HG03045 (cell line): ENCODE results near the gene OMG.
"Not testable (repeated sequence)": the region's sequence is repeated elsewhere in the genome, so short reads cannot be mapped to it uniquely, and the experiment has no call there.

Source experiments
- ATAC-seq: cut with Tn5 transposase; IDR thresholded peaks from one replicate; pipeline ENCODE4 v1.9.1; 2021; ENCODE audit warnings: mild to moderate bottlenecking, moderate library complexity; ENCODE audit not compliant: unreplicated experiment

Gene OMG

GRCh38 chr17:31308372-31309334 is 11.6 kb upstream of the OMG start:
- no peak for ATAC-seq

DNA sequence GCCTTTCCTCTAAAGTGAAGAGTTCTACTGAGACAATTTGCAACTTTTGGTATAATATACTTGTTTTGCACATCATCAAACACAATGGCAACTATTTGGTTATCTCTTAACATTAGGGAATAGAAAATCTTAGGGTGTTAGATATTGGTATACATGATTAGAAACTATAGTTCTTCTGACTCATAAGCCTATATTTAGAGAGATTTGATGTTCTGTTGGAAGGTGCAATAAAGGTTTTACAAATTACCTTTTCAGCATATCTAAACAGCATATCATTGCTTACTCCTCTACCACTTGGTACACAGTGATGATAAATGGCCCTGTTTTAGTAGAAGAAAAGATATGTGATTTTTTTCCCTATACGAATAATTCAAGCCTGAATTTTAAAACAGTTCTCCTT is 10.6 kb upstream of the OMG start:
- ATAC-seq = no peak

- no peak for ATAC-seq
Observed at GRCh38 chr17:31299624-31300023, 2.6 kb upstream of the OMG start.

- ATAC-seq = no peak
Observed at GRCh38 chr17:31296142-31296541, 897 bp downstream of the OMG start.

DNA sequence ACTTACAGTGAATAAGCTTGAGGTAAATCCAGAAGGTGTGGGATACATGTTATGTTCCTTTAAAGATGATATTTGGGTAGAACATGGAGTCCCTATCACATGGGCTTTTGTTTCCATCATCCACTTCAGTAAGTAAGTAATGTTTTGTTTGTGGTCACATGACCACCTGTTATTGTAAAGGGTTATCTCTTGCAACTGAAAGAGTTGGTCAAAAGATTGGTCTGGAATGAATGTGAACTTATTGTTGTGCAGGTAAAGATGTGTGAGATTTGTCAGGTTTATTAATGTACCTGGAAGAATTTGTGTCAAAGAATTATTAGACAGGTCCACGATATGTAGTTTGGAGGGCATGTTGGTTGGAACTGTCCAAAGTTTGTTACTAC is 1.6 kb downstream of the OMG start:
- ATAC-seq = no peak

DNA sequence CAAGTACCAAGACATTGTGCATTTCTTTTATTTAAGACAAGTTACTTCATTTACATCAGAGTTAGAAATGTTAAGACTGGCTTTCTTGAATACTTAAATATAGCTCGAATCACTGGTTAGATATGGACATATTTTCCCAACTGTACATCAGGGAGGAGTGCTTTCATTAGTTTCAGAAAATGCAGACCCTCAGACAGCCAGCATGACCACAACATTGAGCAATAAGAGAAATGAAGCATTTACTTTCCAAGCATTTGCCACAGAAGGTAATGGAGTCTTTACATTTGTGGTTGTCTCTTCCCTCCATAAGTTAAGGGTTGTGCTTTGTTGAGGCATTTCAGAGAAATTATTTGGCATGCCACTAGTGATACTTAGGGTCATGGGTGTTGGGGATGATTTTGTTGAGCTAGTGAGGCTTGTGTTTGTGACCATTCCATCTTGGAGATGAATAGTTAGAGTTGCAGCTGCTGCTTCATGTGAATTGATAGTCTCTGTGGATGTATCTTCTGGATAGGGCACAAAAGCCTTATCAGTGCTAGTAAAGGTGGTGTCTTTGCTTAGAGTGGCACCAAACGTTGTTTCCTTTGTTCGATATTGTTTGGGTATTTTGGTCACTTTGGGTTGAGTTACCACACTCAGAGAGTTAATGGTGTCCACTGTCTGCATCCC is 2.1 kb downstream of the OMG start:
- ATAC-seq = no peak

DNA sequence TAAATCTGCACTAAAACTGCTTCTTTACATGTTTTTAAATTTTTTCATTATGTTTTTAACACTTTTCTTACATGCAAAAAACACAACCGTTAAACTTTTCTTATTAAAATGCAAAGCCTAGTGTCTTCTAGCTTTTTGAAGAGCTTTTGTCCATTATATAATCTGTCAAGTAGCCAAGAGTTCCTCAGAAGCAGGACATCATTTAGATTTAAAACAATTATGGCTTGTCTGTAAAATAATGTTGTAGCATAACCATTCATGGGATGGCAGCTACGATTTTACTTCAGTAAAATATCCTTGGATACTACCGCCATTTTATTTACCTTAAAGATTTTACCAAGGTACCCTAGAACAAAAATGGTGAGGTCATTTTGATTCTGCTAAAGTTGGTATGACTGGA is 2.8 kb downstream of the OMG start:
- ATAC-seq = no peak

DNA sequence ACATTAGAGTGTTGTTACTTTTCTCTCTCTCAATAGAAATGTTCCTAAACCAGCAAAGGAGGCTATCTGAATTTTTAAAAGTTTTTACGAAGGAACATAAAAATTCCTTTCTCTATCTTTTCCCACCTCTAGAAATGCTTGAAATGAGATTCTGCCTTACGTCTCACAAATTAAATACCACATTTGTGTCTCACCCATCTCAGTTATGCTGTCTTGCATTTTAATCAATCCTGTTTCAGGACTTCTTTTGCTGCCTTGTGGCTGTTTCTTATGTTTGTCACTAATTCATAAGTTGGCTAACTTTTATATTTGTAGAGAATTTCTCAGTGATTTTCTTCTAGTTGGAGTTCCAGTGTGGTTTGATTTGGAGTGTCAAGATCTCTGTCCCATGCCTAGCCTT is 3.5 kb downstream of the OMG start:
- no peak for ATAC-seq

- no peak for ATAC-seq
Observed at GRCh38 chr17:31291820-31292219, 5.2 kb downstream of the OMG start.

- no peak for ATAC-seq
Observed at GRCh38 chr17:31289790-31290189, 7.2 kb downstream of the OMG start.

- not testable (repeated sequence) for ATAC-seq
Observed at GRCh38 chr17:31287932-31288331, 9.1 kb downstream of the OMG start.

- ATAC-seq = no peak
Observed at GRCh38 chr17:31286587-31286986, 10.5 kb downstream of the OMG start.

- ATAC-seq = no peak
Observed at GRCh38 chr17:31283841-31284240, 13.2 kb downstream of the OMG start.

DNA sequence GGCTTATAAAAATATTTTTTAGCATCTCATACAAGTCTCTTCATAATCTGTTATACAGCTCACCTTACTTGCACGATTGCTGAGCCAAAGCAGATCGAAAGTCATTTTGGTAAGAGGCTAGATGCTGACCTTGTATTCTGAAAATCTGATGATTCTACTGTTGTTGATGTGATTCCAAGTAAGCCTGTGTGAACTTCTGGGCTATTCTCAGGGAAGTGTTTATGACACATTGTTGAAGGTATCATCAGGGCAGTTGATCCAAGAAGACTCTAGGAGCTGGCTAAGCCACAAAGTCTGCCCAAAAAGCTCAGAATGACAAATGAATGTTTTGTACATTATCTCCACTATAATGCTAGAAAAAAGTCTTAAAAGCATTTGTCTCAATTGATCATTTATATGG is 16.0 kb downstream of the OMG start:
- ATAC-seq = no peak

DNA sequence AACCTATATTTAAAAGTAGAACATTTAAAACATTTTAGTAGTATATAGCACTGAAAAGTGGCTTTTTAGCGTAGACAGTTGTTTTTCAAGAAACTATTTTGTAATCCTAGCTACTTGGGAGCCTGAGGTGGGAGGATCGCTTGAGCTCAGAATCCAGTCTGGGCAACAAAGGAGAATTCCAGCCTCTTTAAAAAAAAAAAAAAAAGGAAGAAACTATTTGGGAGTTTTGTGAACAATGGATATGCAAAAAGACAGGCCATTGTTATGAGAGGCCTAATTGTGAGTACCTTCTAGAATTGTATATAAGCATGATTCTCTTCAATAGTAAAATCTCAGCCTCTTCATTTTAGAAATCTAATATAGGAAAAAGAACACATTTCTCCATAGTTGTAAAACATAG is 17.6 kb downstream of the OMG start:
- ATAC-seq = no peak

GRCh38 chr17:31275116-31275515 is 21.9 kb downstream of the OMG start:
- ATAC-seq = no peak

DNA sequence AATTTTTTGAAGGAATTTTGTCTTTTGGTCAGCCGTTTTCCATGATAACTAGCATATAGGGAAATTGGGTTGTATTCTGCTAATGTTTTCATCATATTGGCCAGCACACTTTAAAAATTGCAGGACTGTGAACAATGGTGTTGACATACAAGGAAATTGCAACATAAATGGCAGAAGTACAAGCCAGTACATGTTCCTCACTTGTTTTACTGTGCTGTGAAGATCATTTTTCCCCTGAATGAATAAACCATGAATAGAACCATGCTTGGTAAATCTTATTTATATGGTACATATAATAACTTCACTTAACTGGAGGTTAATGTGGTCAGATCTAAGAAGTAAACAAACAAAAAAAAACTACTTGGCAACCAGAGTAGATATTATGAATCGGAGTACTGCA is 22.8 kb downstream of the OMG start:
- no peak for ATAC-seq

DNA sequence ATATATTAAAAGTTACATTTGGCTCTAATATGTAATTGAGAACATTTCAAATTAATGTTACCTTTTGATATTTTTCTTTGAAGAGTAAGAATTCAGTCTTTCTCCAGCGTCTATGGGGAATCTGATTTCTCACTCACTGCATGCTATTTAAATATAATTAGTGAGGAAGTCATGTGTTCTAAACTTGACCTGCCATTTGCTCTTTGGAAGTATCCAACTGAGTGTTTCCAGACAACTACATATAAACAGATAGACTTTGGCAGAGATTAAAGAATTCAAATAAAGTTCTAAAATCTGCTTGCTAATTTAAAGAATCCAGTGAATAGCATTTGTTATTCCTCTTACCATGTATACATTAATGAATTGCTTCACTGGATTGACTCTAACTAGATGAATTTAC is 23.5 kb downstream of the OMG start:
- no peak for ATAC-seq

GRCh38 chr17:31272803-31273202 is 24.2 kb downstream of the OMG start:
- no peak for ATAC-seq

DNA sequence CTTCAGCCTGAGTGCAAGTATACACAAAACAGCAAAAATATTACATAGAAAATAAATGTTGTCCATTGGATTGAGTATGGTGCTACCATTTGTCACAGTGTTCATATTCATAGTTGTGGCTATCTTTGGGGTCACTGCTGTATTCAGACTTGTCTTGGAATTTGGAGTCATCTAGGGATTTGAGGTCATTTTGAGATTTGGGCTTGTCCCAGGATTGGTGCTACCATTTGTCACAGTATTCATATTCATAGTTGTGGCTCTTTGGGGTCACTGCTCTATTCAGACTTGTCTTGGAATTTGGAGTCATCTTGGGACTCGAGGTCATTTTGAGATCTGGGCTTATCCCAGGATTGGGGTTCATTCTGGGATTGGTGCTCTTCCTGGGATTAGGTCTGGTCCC is 24.8 kb downstream of the OMG start:
- no peak for ATAC-seq

DNA sequence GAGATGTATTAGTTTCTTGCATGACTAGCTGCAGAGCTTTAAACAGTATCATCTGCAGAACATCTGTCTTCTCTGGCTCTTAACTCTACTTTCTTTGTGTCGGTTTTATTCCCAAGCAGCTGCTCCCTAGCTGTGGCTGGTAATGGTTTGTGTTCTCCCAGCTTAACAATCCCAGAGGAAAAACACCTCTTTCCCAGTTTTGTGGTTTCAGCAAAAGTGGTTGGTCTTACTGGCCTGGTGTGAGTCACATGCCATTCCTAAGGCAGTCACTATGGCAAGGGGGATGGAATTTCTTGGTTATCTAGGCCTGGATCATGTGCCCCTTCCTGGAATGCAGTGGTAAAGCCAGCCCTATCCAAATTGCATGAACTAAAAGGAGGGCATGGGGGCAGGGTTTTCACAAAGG is 27.5 kb downstream of the OMG start:
- ATAC-seq = no peak

DNA sequence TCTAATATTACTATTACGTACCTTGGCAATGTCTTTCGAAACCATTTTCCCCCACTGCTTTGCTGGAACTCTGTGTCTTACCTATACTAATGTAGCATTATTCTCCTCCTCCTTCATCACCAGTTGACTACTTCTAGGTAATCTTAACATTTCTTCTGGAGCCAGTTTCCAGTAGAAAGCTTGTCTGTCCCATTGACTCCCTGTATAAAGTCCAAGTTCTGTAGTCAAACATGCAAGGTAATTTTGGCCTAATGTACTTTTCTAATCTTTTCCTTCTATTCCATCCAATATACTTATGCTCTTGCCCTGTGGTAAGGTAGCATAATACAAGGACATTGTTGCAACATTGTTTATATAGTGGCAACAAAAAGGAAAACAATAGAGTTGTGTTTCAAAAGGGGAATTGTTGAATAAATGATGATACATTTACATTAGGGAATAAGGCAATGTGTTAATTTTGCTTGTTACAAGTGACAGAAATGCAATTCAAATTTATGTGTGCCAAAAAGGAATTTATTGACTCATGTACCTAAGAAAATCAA is 27.9 kb downstream of the OMG start:
- ATAC-seq = no peak
